B cell (primary cell): ENCODE results near the gene PACRG.

Experiments
- CTCF ChIP-seq: fragments of 200-600 bp; IDR thresholded peaks from one replicate; pipeline ENCODE4 v1.8.0; 2022; ENCODE audit warnings: antibody characterized with exemption, mild to moderate bottlenecking
- EZH2 ChIP-seq: IDR thresholded peaks from 2 replicates; pipeline ENCODE4 v1.6.1; 2012; ENCODE audit warnings: borderline replicate concordance, low read depth, mild to moderate bottlenecking, moderate library complexity, low read length; ENCODE audit not compliant: insufficient read depth, poor library complexity, severe bottlenecking

- no peak for TF ChIP-seq CTCF
- TF ChIP-seq EZH2: no peak
Measured at GRCh38 chr6:162814426-162814973, 86.7 kb downstream of the PACRG start.
